ENCODE results near the gene CCDC80. TPM values are rescaled to one million over a fixed set of nuclear protein-coding genes. Genes with fewer than 3 reads are reported as not detected.
"Not testable (repeated sequence)": the region's sequence is repeated elsewhere in the genome, so short reads cannot be mapped to it uniquely, and the experiment has no call there.

Gene CCDC80
- total RNA-seq, 1 experiment from 2014 or later: 1.1 TPM

- Mint-ChIP-seq H3K27me3 (ENCODE audit: unreplicated experiment) (no peaks in the 10 kb centered on the region), H3K27ac (ENCODE audit: unreplicated experiment) (no peak overlapping the region), H3K36me3 (ENCODE audit: insufficient read depth, unreplicated experiment) (no peaks in the 10 kb centered on the region), H3K4me3 (ENCODE audit: low read depth, unreplicated experiment) (no peak overlapping the region), H3K9me3 (ENCODE audit: low read depth, unreplicated experiment) (no peaks in the 10 kb centered on the region), H3K4me1 (ENCODE audit: low read depth, unreplicated experiment) (peaks cover 22% of the 10 kb centered on the region)
- intact Hi-C loops (cut with micrococcal nuclease; ENCODE audit: unreplicated experiment): no loop called here
- BruUV-seq (replicated peaks): no TSS peak
- TF ChIP-seq CTCF (IDR thresholded peaks at IDR 0.05; ENCODE audit: unreplicated experiment): no peak
- CTCF ChIA-PET: no interaction called here
- no peak for DNase-seq
Observed at GRCh38 chr3:112670824-112671223, 29.9 kb upstream of the CCDC80 start.

- CTCF ChIA-PET: no interaction called here
- Mint-ChIP-seq H3K9me3 (ENCODE audit: low read depth, unreplicated experiment) (no peaks in the 10 kb centered on the region), H3K4me1 (ENCODE audit: low read depth, unreplicated experiment) (peaks cover 13% of the 10 kb centered on the region), H3K4me3 (ENCODE audit: low read depth, unreplicated experiment) (no peak overlapping the region), H3K27ac (ENCODE audit: unreplicated experiment) (no peak overlapping the region), H3K27me3 (ENCODE audit: unreplicated experiment) (no peaks in the 10 kb centered on the region), H3K36me3 (ENCODE audit: insufficient read depth, unreplicated experiment) (no peaks in the 10 kb centered on the region)
- TF ChIP-seq CTCF (IDR thresholded peaks at IDR 0.05; ENCODE audit: unreplicated experiment): no peak
- intact Hi-C loops (cut with micrococcal nuclease; ENCODE audit: unreplicated experiment): no loop called here
- DNase-seq: no peak
- no TSS peak for BruUV-seq (replicated peaks)
Observed at GRCh38 chr3:112667599-112667998, 26.7 kb upstream of the CCDC80 start.

GRCh38 chr3:112665009-112665408 is 24.1 kb upstream of the CCDC80 start:
- H3K4me1 Mint-ChIP-seq (ENCODE audit: low read depth, unreplicated experiment); H3K36me3 Mint-ChIP-seq (ENCODE audit: insufficient read depth, unreplicated experiment); intact Hi-C loops (cut with micrococcal nuclease; ENCODE audit: unreplicated experiment); CTCF ChIA-PET; H3K27me3 Mint-ChIP-seq (ENCODE audit: unreplicated experiment); BruUV-seq (replicated peaks); H3K4me3 Mint-ChIP-seq (ENCODE audit: low read depth, unreplicated experiment); H3K9me3 Mint-ChIP-seq (ENCODE audit: low read depth, unreplicated experiment); DNase-seq; H3K27ac Mint-ChIP-seq (ENCODE audit: unreplicated experiment): not testable (repeated sequence)

GRCh38 chr3:112656043-112656442 is 15.1 kb upstream of the CCDC80 start:
- no peak for DNase-seq
- intact Hi-C loops (cut with micrococcal nuclease; ENCODE audit: unreplicated experiment): no loop called here
- H3K4me1 Mint-ChIP-seq (ENCODE audit: low read depth, unreplicated experiment): peaks cover 19% of the 10 kb centered on the region
- peaks cover 2% of the 10 kb centered on the region for H3K9me3 Mint-ChIP-seq (ENCODE audit: low read depth, unreplicated experiment)
- H3K4me3 Mint-ChIP-seq (ENCODE audit: low read depth, unreplicated experiment): no peak overlapping the region
- TF ChIP-seq CTCF (IDR thresholded peaks at IDR 0.05; ENCODE audit: unreplicated experiment): no peak
- no peak overlapping the region for H3K27ac Mint-ChIP-seq (ENCODE audit: unreplicated experiment)
- CTCF ChIA-PET: no interaction called here
- H3K36me3 Mint-ChIP-seq (ENCODE audit: insufficient read depth, unreplicated experiment): no peaks in the 10 kb centered on the region
- BruUV-seq (replicated peaks): no TSS peak
- H3K27me3 Mint-ChIP-seq (ENCODE audit: unreplicated experiment): no peaks in the 10 kb centered on the region

- H3K27me3 Mint-ChIP-seq (ENCODE audit: unreplicated experiment): no peaks in the 10 kb centered on the region
- TF ChIP-seq CTCF (IDR thresholded peaks at IDR 0.05; ENCODE audit: unreplicated experiment): no peak
- DNase-seq: no peak
- no TSS peak for BruUV-seq (replicated peaks)
- H3K9me3 Mint-ChIP-seq (ENCODE audit: low read depth, unreplicated experiment): peaks cover 2% of the 10 kb centered on the region
- no peaks in the 10 kb centered on the region for H3K36me3 Mint-ChIP-seq (ENCODE audit: insufficient read depth, unreplicated experiment)
- no peak overlapping the region for H3K27ac Mint-ChIP-seq (ENCODE audit: unreplicated experiment)
- CTCF ChIA-PET: interaction anchor here (0.6 kb wide), 1 partner anchor 121 kb away, joined by 5 read pairs; no protein-coding TSS in a partner anchor
- no peak overlapping the region for H3K4me3 Mint-ChIP-seq (ENCODE audit: low read depth, unreplicated experiment)
- intact Hi-C loops (cut with micrococcal nuclease; ENCODE audit: unreplicated experiment): no loop called here
- peaks cover 19% of the 10 kb centered on the region for H3K4me1 Mint-ChIP-seq (ENCODE audit: low read depth, unreplicated experiment)
Observed at GRCh38 chr3:112654979-112655378, 14.0 kb upstream of the CCDC80 start.

Data from Calu3 (cell line).